Stimulated activated CD4-positive, alpha-beta T cell treated with anti-CD3 and anti-CD28 coated beads, Interleukin-1b, Interleukin-23, amount 100 ng/mL, for 1 hour (primary cell): ENCODE results near the gene OSBPL10.

Experiments used
- DNase-seq, 2 donors: peaks; one replicate each; pipeline ENCODE4 v3.0.0-alpha.2; 2020; ENCODE audit warnings: low read depth in 2 of 2

The OSBPL10 gene

DNA sequence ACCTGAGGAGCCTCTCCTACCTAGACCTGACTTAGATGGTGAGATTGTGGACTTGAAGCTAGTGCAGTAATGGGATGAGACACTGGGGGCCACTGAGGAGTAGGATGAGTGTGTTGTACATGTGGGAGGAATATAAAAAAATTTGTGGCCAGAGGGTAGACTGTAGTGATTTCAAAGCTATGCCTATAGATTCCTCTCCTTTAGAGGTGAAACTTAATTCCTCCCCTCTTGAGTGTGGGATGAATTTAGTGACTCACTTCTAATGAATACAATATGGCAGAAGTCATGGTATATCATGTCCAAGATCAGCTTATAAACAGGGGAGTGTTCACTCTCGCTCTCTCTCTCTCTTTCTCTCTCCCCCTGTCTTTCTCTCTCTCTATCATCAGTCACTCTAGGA lies 7.2 kb upstream of the OSBPL10 start:
- no peak for DNase-seq

DNA sequence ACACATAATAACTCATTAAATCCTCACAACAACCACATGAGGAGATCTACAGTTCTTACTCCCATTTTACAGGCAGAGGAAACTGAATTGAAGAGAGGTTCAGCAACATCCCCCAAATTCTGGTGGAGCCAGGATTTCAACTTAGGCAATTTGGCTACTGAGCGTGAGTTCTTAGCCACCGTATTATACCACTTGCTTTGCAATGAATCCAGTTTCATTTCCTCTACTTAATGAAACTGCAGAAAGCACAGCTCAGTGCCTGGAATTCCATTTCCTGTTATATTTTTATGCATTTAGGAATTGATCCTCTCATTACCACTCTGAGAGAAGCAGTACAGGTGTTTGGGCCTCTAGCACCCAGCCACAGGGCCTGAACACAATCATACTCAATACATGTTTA lies 4.8 kb upstream of the OSBPL10 start:
- no peak for DNase-seq

DNA sequence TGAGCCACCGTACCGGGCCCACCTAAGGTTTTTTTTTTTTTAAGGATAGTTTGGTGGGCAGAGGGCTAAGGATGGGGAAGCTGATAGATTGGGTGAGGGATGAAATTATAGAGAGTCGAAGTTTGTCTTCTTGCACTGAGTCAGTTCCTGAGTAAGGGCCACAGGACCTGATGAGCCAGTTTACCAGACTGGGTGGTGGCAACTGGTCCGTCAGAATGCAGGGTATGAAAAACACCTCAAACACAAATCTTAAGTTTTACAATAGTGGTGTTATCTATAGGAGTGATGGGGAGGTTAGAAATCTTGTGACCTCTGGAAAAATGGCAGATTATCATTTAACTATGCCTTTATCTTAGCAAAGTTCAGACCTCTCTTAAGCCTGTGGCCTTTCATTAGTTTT lies 3.3 kb upstream of the OSBPL10 start:
- DNase-seq = no peak

DNA sequence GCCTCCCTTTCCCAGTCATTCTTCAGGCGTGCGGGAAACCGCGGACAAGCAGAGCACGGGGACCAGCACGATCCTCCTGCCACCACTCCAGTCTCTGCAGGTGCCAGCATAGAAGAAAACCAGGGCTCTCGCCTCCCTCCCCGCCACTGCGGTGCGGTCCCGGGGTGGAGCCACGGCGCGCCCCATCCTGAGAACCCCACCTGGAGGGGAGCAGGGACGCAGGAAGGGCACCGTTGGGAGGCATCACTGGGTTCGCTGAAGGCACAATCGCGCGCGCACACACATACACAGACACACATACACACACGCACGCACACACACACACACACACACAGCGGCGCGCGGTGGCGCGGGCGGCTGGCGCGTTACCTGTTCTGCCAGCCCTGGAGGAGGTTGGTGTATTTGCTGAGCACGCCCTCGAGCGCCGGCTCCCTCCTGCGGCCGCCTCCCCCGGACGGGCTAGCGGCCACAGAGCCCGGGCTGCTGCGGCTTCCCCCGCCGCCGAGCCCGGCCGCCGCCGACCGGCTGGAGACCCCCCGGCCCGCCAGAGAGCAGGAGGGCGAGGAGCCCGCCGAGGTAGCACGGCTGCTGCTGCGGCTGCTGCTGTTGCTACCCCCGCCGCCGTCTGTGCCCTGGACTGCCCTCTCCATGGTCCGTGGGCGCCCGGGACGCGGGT lies 394 bp downstream of the OSBPL10 start:
- DNase-seq = peak in 1 of 2 donors; percentile 21

DNA sequence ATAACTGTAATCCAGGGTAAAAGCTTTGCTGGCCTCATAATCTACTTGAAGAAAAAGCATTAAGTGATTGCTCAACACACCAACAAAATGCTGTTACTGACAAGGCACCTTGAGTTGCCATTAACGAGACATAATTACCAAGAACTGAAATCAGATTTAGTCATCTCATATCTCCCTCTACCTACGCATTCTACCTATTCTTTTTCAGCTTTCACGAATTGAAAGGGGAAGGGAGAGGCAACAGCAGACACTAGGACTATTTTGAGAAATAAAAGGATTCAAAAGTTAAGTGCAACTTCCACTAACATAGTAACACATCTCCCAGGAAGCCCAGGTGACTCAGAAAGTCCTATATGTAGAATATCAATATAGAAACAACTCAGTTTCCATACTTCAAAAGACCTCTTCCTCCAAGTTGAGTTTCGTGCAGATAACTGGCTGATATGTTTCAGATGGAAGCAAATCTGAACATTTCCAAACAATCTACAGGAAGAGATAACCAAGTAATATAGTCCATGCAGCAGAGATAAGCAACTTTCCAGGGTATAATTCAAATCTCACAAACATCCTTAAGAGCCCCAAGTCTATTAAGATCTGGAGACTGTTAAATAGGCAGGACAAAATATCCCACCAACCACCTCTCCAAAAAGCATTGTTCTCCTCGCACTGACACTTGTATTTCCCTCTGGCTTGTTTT lies 1.9 kb downstream of the OSBPL10 start:
- DNase-seq = no peak

DNA sequence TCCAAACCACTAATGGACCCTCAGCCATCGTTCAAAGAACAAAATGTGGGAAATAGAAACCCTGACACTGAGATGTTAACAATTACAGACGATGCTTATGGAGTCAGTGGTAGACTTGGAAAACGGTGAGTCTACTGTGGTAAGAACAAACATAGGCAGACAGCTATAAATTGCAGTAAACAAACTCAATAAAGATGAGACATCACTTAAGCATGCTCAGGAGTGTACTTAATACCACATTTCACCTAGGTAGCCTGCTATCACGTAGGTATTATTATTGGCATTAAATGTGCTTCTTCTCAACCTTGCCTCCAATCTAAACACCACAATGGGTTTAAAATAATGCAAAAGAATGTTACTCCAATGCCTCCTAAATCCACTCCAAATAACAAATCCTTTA lies 2.5 kb downstream of the OSBPL10 start:
- DNase-seq = no peak

DNA sequence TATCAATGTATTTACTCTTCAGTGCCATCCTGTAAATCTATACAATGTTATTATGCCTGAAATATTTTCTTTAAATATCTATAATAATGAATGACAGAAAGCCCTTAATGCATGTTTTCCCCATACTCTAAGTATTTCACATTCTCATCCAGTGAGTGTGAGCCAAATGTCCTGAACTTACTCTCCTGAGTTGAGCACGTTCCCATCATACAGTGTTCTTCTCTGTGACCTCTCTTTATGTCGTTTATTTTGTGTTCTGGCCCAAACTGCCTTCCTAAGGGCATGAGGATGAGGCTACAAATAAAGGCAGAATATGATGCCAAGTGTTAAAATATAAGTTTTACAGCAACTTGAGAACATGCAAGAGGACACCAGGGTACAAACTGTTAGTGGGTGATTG lies 3.3 kb downstream of the OSBPL10 start:
- no peak for DNase-seq

DNA sequence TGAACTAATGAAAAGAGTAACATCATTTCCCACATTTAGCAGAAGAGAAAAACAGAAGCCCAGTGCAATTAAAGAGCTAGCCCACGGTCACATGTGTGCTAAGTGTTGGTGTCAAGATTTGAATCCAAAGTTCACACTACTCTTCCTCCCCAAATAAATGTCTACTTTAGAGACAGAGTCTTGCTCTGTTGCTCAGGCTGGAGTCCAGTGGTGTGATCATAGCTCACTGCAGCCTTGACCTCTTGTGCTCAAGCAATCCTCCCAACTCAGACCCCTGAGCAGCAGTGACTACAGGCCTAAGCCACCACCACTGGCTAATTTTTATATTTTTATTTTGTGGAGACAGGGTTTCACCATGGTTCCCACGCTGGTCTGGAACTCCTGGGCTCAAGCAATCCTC lies 4.8 kb downstream of the OSBPL10 start:
- no peak for DNase-seq

DNA sequence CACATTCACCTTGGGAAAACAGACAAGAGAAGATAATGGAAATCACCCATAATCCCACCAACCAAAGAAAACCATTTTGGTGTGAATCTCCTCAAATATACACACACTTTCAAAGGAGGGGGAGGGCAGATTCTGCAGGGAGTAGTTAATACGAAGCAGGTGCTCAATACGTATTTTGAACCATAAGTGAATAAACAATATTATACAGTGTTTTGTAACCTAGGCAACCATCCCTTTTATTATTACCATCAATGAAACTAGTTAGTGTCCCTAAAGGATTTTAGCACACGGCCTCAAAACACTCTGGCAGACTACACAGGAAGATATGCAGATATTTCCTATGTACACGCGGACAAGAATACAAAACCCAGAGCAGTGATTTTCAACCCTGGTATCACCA lies 6.1 kb downstream of the OSBPL10 start:
- DNase-seq = no peak

DNA sequence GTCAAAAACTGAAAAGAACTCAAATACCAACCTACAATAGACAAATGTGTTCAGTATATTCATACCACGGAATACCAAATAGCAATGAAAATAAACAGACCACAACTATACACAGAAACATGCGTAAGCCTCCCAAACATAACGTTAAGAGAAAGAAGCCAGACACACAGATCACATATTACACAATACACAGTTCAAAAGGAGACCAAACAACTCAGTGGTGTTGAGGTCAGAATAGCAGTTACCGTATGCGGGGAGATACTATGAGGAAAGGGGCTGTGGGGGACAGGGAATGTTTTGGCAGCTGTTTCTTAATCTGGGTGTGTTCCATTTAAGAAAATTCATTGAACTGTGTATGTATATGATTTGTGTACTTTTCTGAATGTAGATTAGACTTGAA lies 6.6 kb downstream of the OSBPL10 start:
- DNase-seq = no peak

DNA sequence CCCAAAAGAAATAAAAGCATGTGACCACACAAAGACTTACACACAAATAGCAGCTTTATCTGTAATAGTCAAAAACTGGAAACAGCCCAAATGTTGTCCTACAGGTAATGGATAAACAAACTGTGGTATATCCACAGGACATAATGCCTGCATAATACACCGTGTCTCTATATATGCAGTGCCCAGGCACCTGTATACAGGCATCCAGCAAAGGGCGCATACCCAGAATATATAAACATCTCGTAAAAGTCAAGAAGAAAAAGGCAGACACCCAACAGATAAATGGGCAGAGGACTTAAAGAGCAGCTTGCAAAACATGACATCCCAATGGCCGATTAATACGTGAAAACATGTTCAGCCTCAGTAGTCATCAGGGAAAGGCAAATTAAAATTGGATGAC lies 7.2 kb downstream of the OSBPL10 start:
- no peak for DNase-seq

DNA sequence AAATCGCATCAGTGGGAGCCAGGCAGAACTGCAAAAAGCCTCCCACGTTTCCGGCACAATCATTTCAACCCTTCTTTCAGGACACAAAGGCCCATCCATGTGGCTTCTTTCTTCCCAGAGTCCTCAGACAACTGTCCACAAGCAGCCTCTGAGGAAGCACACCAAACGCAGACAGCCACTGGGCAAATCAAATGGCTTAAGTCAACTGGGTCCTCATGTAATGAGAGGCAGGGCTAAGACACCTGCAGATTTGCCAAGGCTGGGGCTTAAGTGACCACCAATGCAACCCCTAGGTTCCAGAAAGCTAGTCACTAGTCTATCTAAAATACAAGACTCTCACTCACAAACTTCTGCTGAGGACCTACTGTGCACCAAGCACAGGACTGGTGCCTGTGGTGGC lies 8.0 kb downstream of the OSBPL10 start:
- DNase-seq = no peak

DNA sequence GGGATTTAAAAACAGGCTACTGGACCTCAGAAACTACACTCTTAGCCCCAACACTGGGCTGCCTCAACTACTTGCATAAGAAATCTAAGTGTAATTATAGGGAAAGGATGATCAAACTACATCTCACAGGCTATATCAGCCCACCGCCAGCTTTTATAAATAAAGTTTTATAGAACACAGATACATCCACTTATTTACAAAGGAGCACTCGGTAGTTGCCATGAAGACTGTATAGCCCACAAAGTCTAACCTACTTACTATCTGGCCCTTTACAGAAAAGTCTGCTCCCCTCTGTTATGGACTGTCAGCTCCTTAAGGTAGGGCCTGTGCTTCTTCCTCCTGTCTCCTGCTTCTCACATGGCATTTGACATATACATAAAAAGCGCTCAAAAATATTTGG lies 9.5 kb downstream of the OSBPL10 start:
- no peak for DNase-seq

DNA sequence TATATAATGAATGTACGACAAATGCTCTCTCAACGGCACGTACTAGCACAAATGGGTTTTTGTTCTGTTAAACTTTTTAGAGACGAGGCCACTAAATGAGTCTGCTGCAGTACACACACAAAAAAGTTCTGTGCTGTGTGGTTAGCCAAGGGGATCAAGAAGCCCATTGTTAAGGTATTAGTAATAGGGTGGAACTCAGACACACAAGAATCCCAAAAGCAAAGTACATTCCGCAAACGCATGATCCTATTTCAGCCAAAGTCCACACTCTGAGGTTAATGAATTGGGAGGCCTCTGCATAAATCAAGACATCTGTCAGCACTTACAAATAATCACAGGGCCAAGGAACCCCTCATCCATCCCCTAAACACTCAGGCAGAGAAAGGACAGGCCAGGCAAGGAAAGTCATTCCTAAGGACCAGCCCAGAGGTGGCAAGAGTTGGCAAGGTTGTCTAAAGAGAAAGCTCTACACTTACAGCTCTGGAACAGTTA lies 12.1 kb downstream of the OSBPL10 start:
- no peak for DNase-seq

DNA sequence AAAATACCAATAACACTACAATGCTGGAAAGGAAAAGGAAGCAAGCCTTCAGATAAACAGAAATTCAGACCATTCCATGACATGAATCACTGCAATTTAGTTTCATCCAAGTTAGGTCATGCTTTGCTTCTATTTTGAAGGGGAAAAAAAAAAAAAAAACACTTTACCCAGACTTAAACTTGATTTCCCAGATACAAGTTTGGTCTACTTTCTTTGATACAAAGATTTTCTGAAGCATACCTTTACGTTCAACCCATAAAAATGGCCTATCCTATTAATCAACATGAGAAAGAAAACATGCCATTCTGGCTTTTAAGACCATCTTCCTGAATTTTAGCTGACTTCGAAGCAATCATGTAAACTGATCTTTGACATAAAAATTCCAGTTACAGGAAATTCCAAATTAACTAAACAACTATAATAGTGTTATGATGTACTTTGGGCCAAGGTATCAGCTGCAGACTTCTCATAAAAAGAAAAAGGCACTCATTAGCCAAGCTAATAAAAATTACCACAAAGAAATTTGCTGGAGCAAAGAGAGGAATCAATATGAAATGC lies 12.6 kb downstream of the OSBPL10 start:
- DNase-seq = no peak

DNA sequence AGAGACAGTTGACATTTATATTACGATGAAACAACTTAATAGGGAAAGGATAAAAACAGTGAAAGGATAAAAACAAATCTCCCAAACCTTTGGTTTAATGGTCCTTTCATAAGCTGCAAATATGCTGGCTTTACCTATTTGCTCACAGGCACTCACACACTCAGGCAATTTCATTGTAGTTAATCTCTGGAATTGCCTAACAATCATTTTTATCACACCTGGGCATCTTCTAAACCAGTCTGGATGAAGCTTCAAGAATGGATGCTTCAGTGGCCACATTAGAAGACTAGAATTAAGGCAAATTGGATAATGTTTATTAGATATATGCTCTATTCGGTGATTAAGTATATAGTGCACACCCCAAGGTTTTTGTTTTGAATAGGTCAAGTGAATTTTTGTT lies 13.5 kb downstream of the OSBPL10 start:
- DNase-seq = no peak

DNA sequence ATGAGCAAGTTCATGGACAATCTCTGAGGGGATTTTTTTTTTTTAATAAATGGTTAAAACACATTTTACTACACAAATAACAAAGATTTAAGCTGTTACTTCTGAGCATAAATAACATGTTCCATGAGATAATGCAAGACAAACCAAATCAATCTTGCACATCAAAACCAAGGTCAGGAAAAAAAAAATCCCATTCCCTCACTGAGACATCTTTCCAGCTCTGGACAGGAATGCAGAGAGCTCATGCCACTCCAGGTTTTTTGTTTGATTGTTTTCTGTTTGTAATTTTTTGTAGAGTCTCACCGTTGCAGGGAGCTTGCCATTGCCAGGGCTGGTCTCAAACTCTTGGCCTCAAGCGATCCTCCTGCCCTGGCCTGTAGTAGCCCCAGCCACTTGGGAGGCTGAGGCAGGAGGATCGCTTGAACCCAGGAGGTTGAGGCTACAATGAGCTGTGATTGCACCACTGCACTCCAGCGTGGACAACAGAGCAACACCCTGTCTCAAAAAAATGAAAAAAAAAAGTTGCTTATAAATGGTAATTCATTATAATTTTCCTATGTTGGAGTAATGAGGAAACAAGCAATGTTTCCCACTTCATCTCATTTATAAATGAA lies 14.0 kb downstream of the OSBPL10 start:
- DNase-seq = no peak

DNA sequence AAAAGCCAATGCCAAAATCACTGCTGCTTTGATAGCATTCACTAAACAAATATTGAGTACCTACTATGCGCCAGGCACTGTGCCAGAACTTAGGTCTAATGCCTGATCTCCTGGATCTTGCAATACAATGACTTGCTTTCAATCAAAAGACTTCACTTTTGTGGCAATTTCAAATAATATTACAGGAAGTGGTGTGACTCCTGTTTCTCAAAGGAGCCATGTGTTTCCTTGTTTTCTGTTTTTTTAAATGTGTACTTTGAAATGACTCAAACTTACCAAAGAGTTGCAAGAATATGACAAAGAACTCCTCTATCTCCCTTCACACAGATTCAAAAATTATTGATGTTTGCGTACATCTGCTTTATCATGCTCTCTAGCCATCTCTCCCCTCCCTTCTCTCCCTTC lies 18.3 kb downstream of the OSBPL10 start:
- no peak for DNase-seq

DNA sequence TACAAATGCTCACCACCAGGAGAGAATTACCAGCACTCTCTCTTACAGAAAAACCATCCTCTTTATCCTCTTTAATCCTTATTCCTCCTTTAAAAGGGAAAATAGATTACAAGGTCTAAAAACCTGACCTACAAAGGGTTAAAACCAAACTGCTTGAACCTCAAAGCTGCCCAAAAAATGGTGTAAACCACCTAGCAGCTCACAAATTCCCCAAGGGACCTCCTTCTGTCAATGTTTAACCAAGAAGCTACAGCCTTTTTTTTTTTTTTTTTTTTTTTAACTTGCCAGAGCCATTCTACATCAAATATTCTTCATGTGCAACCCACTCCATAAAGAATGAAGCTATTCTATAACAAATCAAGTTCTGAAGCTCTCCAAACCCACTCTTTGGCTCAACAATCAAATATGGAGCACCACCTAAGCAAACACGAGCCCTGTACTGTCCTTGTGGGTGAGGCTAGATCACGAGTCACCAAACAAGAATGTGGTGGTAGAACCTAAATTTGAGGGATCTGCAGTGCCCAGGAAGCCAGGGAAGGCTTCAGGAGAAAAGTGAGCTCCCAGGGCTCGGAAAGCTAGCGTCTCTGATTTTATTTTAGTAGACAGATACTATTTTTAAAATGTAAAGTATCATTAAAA lies 20.1 kb downstream of the OSBPL10 start:
- DNase-seq = no peak

DNA sequence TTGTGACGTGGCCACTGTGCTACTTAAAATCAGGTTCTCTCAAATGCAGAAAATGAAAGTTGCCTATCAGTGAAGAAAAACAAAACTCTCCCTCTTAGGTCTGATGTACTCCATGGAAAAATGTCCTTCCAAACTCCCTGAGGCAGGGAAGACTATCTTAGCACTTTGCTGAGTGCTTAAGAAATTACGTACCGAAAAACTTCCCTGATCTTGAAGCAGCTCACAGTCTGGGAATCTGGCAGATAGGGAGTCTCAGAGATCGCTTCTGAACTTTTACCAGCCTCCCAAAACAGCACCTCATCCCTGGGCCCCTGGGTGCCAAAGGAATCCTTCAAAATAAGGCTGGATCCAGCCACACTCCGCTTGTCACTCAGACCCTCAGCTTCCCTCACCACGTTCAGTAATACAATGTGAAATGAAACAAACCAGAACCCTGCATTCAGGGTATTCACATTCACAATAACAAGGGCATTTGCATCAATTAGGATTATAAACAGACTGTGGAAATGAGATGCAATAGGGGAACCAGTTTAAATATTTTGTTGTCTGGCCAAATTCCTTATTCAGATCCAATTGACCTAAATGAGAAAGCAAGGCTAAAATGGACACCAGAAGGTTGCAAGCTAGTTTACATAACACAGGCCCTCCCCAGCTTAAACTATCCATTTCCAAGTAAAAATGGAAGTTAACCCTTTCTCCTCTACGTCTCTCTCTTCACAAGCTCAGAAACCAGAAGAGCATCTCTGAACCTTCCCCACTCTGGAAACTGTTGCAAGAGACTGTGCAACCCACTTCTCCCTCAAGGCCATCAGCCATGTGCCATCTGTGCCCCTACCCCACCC lies 20.9 kb downstream of the OSBPL10 start:
- DNase-seq = no peak

DNA sequence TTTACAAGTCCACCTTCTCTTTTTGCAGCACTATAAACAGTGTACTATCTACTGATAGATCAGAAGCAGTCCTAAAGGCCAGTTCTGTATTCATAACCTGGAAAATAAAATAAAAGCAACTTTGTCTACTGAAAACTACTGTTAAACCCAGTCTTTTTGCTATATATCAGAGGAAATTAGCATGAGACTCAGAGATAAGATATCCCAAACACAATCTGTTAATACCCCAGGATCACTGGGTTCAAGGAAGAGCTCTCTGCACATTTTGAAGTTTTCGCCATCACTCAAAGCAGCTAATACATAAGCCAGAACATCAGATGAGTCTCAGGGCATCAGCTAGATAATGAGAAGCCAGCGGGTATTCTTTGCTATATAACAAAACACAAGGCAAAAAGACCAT lies 21.8 kb downstream of the OSBPL10 start:
- no peak for DNase-seq
